ENCODE data around the gene GLIS1. TPM values are rescaled to one million over a fixed set of nuclear protein-coding genes. Genes with fewer than 3 reads are reported as not detected.
"Not testable (repeated sequence)": the region's sequence is repeated elsewhere in the genome, so short reads cannot be mapped to it uniquely, and the experiment has no call there.

Gene GLIS1
- polyA plus RNA-seq, 3 donors: 2.2 to 4.8 (median 3.2) TPM

DNA sequence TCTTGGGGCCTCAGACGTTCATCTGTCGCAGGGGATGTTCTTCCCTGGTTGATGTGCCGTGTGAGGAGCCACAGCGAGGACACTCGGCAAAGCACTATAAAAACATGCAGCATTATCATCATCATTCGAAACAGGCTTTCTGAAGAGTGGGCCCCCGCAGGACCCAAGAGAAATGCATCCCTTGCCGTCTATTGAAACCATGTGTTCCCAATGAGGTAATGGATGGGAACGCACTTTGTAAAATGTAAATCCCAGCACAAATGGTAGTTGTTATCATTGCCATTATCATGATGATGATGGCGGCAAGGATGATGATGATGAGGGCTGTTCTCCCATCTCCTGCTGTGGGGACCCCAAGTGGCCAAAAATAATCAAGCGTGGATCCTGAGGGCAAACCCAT, 76.8 kb downstream of the GLIS1 start:
- DNase-seq (ENCODE audit: extremely low read depth in 1 of 11, low read depth in 9 of 11, low spot score in 4 of 11): no peak

- no peak for DNase-seq (ENCODE audit: extremely low read depth in 1 of 11, low read depth in 9 of 11, low spot score in 4 of 11)
Observed at GRCh38 chr1:53661496-53661895, 77.5 kb downstream of the GLIS1 start.

DNA sequence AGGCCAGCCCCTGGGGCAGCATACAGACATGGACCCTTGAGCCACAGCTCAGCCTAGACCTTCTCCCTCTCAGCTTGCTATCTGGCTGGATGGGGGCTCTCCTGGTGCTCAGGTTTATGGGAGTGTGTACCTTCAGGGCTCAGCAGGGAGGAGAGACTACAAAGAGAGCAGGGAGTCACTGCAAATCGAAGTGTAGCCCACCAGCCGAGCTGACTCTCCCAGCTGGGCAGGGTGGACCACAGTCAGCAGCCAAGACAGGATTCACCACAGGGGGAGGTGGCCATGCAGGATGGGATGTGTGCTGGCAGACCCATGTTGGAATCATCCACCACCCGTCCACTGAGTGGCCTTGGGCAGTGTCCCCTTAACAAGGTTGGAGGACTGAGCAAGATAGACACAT, 78.3 kb downstream of the GLIS1 start:
- DNase-seq (ENCODE audit: extremely low read depth in 1 of 11, low read depth in 9 of 11, low spot score in 4 of 11): no peak

GRCh38 chr1:53659436-53659835, 79.5 kb downstream of the GLIS1 start:
- DNase-seq (ENCODE audit: extremely low read depth in 1 of 11, low read depth in 9 of 11, low spot score in 4 of 11): no peak

- no peak for DNase-seq (ENCODE audit: extremely low read depth in 1 of 11, low read depth in 9 of 11, low spot score in 4 of 11)
Observed at GRCh38 chr1:53658489-53659230, 80.3 kb downstream of the GLIS1 start.

- DNase-seq (ENCODE audit: extremely low read depth in 1 of 11, low read depth in 9 of 11, low spot score in 4 of 11): no peak
Observed at GRCh38 chr1:53657891-53658396, 81.0 kb downstream of the GLIS1 start.

DNA sequence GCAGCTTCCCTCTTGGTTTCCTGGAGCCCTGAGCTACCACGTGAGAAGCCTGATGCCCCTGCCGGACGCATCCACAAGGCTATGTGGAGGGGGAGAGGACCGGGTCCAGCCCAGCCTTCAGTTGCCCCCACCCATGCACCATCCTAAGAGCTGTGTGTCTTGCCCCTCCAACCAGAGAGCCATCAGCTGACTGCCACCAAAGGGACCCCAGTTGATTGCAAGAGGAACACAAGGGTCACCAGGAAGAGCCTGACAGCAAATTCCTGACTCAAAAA, 81.5 kb downstream of the GLIS1 start:
- DNase-seq (ENCODE audit: extremely low read depth in 1 of 11, low read depth in 9 of 11, low spot score in 4 of 11): no peak

GRCh38 chr1:53656747-53657530, 82.0 kb downstream of the GLIS1 start:
- no peak for DNase-seq (ENCODE audit: extremely low read depth in 1 of 11, low read depth in 9 of 11, low spot score in 4 of 11)

- DNase-seq (ENCODE audit: extremely low read depth in 1 of 11, low read depth in 9 of 11, low spot score in 4 of 11): no peak
Observed at GRCh38 chr1:53655931-53656746, 82.8 kb downstream of the GLIS1 start.

DNA sequence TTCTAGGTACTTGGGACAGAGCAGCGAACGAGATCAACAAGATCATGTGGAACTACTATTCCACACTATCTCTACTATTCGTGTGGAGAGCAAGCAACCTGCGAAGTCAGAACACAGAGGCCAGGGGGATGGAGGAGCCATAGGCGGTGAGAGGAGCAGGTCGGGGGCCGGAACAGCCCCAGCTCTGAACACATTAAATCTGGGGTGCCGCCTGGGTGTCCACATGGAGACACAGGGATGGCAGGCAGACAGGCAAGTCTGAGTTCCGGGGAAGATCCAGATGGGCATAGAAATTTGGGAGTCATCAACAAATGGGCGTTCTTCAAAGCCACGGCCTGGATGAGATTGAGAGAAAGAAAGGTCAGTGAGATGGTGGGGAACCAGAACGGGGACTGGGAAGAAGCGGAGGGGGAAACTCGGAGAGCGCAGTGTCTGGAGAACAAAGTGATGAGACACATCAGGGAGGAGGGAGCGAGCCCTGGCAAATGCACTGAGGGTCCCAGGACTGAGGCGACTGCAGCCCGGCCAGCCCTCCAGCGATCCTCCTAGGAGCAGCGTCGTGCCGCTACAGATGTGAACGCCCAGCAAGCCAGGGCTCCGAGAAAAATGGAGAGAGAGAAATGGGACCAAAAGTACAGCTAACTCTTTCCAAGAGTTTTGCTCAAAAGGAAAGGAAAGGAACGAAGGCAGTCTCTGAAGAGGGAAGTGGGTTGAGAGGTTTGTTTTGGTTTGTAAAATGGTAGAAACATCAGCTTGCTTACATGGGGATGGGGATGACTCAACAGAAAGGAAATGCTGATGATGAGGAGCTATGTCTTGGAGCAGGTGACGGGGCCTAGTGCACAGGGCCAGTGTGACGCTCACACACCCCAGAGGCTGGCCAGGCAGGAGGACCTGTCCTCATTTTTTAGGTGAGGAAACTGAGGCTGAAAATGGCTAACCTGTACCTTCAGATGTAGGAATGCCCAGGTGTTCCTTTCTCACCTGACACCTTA, 84.5 kb downstream of the GLIS1 start:
- DNase-seq (ENCODE audit: extremely low read depth in 1 of 11, low read depth in 9 of 11, low spot score in 4 of 11): no peak

DNA sequence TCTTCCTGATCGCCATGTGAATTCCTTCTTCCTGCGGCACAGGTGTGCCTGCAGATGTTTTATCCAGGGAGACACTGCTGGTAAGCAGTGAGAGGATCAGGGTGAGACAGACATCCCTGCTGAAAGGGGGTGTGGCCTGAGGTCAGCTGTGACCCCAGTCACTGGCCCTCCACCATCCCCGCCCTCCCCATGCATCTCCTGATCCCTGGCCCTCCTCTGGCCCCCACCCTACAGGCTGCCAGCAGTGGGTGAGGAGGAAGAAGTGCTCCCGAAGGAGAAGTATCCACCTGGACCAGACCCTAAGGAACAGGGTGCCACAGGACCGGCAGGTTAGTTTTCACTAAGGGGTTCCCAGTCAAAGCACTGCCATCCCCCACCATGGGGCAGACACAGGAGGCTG, 85.3 kb downstream of the GLIS1 start:
- DNase-seq (ENCODE audit: extremely low read depth in 1 of 11, low read depth in 9 of 11, low spot score in 4 of 11): no peak

DNA sequence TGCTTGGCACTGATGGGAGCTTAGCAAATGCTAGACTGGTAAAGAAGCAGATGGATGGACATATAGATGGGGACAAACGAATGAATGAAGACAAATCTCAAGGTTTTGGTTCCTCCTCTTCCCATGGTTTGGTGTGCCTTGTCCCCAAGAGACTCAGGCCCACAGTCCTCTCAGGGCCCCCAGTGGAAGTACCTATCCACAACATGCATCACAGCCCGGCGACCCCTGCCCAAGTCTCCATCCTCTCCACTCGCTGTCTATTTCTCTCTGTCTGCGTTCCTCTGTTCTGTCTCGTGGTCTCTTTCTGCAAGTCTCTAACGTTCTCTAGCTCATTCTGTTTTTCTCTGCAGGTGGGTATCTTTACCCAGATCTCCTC, 85.8 kb downstream of the GLIS1 start:
- DNase-seq (ENCODE audit: extremely low read depth in 1 of 11, low read depth in 9 of 11, low spot score in 4 of 11): no peak

DNA sequence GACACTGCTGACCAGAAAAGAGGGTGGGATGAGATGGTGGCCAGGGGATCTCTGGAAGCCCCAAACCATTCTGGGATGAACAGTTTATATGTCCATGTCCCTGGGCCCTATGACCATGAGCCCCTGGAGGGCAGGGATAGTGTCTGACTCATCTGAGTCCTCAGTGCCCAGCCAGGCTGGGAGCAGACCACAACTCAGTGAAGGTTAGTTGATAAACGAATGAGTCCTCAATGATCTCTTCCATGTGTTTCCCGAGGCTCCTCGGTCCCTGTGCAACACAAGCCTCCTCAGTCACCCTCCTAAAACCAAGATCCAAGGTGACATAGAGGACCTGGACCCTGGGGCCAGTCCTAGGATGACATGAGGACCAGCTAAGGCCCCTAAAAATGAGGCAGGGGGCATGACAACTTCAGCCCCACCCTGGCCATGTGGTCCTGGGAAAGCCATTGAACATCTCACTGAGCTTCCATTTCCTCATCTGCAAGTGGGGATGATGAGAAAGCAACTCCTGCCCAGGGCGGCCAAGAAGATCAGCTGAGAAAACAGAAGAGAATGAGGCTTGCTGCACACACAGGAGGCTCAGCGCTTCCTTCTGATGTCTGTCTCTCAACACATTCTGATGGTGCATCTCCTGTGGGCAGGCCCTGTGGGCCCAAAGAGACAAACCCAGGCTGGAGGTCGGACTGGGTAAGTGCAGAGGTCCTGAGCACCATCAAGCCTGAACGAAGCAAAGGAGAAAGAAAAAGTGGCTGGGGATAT, 86.3 kb downstream of the GLIS1 start:
- no peak for DNase-seq (ENCODE audit: extremely low read depth in 1 of 11, low read depth in 9 of 11, low spot score in 4 of 11)

DNA sequence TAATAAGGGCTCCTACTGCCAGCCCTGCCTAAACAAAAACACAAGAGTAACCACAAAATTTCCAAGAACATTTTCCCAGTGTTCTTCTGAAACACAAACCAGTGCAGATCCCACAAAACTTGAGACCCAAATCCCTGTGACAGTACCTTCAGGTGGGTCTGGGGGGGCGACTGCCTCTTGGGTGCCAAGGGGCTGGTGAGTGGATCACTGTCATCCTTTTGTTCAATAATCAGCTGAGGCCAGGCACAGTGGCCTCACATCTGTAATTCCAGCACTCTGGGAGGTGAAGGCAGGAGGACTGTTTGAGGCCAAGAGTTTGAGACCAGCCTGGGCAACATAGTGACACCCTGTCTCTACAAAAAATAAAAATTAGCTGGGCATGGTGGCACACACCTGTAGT, 87.6 kb downstream of the GLIS1 start:
- no peak for DNase-seq (ENCODE audit: extremely low read depth in 1 of 11, low read depth in 9 of 11, low spot score in 4 of 11)

- no peak for DNase-seq (ENCODE audit: extremely low read depth in 1 of 11, low read depth in 9 of 11, low spot score in 4 of 11)
Observed at GRCh38 chr1:53648516-53648915, 90.4 kb downstream of the GLIS1 start.

GRCh38 chr1:53647915-53648314, 91.0 kb downstream of the GLIS1 start:
- not testable (repeated sequence) for DNase-seq (ENCODE audit: extremely low read depth in 1 of 11, low read depth in 9 of 11, low spot score in 4 of 11)

- DNase-seq (ENCODE audit: extremely low read depth in 1 of 11, low read depth in 9 of 11, low spot score in 4 of 11): no peak
Observed at GRCh38 chr1:53646732-53647131, 92.2 kb downstream of the GLIS1 start.

- DNase-seq (ENCODE audit: extremely low read depth in 1 of 11, low read depth in 9 of 11, low spot score in 4 of 11): no peak
Observed at GRCh38 chr1:53645690-53646078, 93.3 kb downstream of the GLIS1 start.
